ENCODE measurements around the gene MRE11.

Gene MRE11

GRCh38 chr11:94504689-94505293 lies 11.1 kb upstream of the MRE11 start:
- no peak for DNase-seq

GRCh38 chr11:94501522-94501921 lies 7.9 kb upstream of the MRE11 start:
- no peak for DNase-seq

- no peak for DNase-seq
Observed at GRCh38 chr11:94500181-94500580, 6.5 kb upstream of the MRE11 start.

GRCh38 chr11:94494126-94494680 lies 559 bp upstream of the MRE11 start:
- DNase-seq, result no peak

- no peak for DNase-seq
Observed at GRCh38 chr11:94486068-94486467, 7.6 kb downstream of the MRE11 start.

- no peak for DNase-seq
Observed at GRCh38 chr11:94481342-94481741, 12.3 kb downstream of the MRE11 start.

GRCh38 chr11:94477624-94478023 lies 16.0 kb downstream of the MRE11 start:
- no peak for DNase-seq

- DNase-seq, result no peak
Observed at GRCh38 chr11:94472916-94473799, 20.5 kb downstream of the MRE11 start.

GRCh38 chr11:94469416-94469815 lies 24.2 kb downstream of the MRE11 start:
- DNase-seq, result no peak

GRCh38 chr11:94459576-94459975 lies 34.1 kb downstream of the MRE11 start:
- DNase-seq, result no peak

- no peak for DNase-seq
Observed at GRCh38 chr11:94457118-94458029, 36.3 kb downstream of the MRE11 start.

GRCh38 chr11:94455861-94456260 lies 37.8 kb downstream of the MRE11 start:
- no peak for DNase-seq

- no peak for DNase-seq
Observed at GRCh38 chr11:94454301-94454700, 39.3 kb downstream of the MRE11 start.

GRCh38 chr11:94452988-94453387 lies 40.7 kb downstream of the MRE11 start:
- no peak for DNase-seq

GRCh38 chr11:94450048-94450447 lies 43.6 kb downstream of the MRE11 start:
- no peak for DNase-seq

- DNase-seq, result no peak
Observed at GRCh38 chr11:94449437-94449836, 44.2 kb downstream of the MRE11 start.

GRCh38 chr11:94449029-94449428 lies 44.6 kb downstream of the MRE11 start:
- DNase-seq, result no peak

GRCh38 chr11:94447149-94447548 lies 46.5 kb downstream of the MRE11 start:
- DNase-seq, result no peak

- DNase-seq, result no peak
Observed at GRCh38 chr11:94445641-94446040, 48.0 kb downstream of the MRE11 start.

- DNase-seq, result no peak
Observed at GRCh38 chr11:94433049-94433448, 60.6 kb downstream of the MRE11 start.

- DNase-seq, result no peak
Observed at GRCh38 chr11:94424662-94425061, 69.0 kb downstream of the MRE11 start.

GRCh38 chr11:94424011-94424410 lies 69.6 kb downstream of the MRE11 start:
- DNase-seq, result no peak

GRCh38 chr11:94423507-94423906 lies 70.1 kb downstream of the MRE11 start:
- no peak for DNase-seq

Data from cerebellar nuclear complex (tissue), 1 donor.